OCI-LY1 (cell line): ENCODE measurements around the gene OR8J3.

Experiments used
- H2AFZ ChIP-seq: fragments of 200-600 bp; sonication (generic), shearing (Covaris generic); 2 replicates; pipeline ENCODE4 v1.6.0; 2014; ENCODE audit warnings: antibody characterized with exemption, mild to moderate bottlenecking, low read length
- H3F3A ChIP-seq: fragments of 200-600 bp; sonication (generic), shearing (Covaris generic); 2 replicates; pipeline ENCODE4 v1.6.0; 2014; ENCODE audit warnings: mild to moderate bottlenecking, antibody characterized with exemption, low read length, moderate library complexity; ENCODE audit not compliant: insufficient read depth
- H3K27ac ChIP-seq: fragments of 200-600 bp; sonication (generic); 2 replicates; pipeline ENCODE4 v1.5.1; 2014; ENCODE audit warnings: low read length, mixed run types, mild to moderate bottlenecking, low read depth; ENCODE audit not compliant: poor library complexity, severe bottlenecking
- H3K27me3 ChIP-seq: fragments of 200-600 bp; sonication (generic); 2 replicates; pipeline ENCODE4 v1.6.0; 2014; ENCODE audit warnings: antibody characterized with exemption, mild to moderate bottlenecking, low read length, moderate library complexity; ENCODE audit not compliant: insufficient read depth
- H3K36me3 ChIP-seq: fragments of 200-600 bp; sonication (generic); 2 replicates; pipeline ENCODE4 v1.6.1; 2014; ENCODE audit warnings: mild to moderate bottlenecking, antibody characterized with exemption, low read length, moderate library complexity, mixed read lengths; ENCODE audit not compliant: insufficient read depth
- H3K4me1 ChIP-seq: fragments of 200-600 bp; sonication (generic); 2 replicates; pipeline ENCODE4 v1.5.1; 2014; ENCODE audit warnings: mild to moderate bottlenecking, low read length, moderate library complexity; ENCODE audit not compliant: insufficient read depth, severe bottlenecking
- H3K4me2 ChIP-seq: fragments of 200-600 bp; sonication (generic), shearing (Covaris generic); 2 replicates; pipeline ENCODE4 v1.6.1; 2014; ENCODE audit warnings: low read length
- H3K4me3 ChIP-seq: fragments of 200-600 bp; sonication (generic); 2 replicates; pipeline ENCODE4 v1.5.1; 2014; ENCODE audit warnings: low read length, low read depth, mild to moderate bottlenecking, mixed read lengths; ENCODE audit not compliant: poor library complexity, severe bottlenecking
- H3K79me2 ChIP-seq: fragments of 200-600 bp; shearing (Covaris generic); 2 replicates; pipeline ENCODE4 v1.6.1; 2016; ENCODE audit warnings: mixed run types, low read length, mixed read lengths; ENCODE audit not compliant: insufficient read depth
- H3K9ac ChIP-seq: fragments of 200-600 bp; sonication (generic), shearing (Covaris generic); 2 replicates; pipeline ENCODE4 v1.6.1; 2014; ENCODE audit warnings: mild to moderate bottlenecking, low read length, mixed read lengths
- H3K9me2 ChIP-seq: fragments of 200-600 bp; sonication (generic), shearing (Covaris generic); 2 replicates; pipeline ENCODE4 v1.6.1; 2014; ENCODE audit warnings: low read depth, mild to moderate bottlenecking, low read length, mixed read lengths
- H3K9me3 ChIP-seq: fragments of 200-600 bp; shearing (Covaris generic); 2 replicates; pipeline ENCODE4 v1.6.1; 2014; ENCODE audit warnings: low read length, mixed read lengths
- H4K20me1 ChIP-seq: fragments of 200-600 bp; sonication (generic), shearing (Covaris generic); 2 replicates; pipeline ENCODE4 v1.6.0; 2016; ENCODE audit warnings: mild to moderate bottlenecking, low read length; ENCODE audit not compliant: insufficient read depth
- CTCF ChIP-seq: fragments of 200-600 bp; sonication (generic), shearing (Covaris generic); IDR thresholded peaks from 2 replicates; pipeline ENCODE4 v1.5.1; 2017; ENCODE audit warnings: mild to moderate bottlenecking, antibody characterized with exemption, low read length, moderate library complexity, mixed read lengths
- EZH2 ChIP-seq: fragments of 200-600 bp; sonication (generic), shearing (Covaris generic); IDR thresholded peaks from 2 replicates; pipeline ENCODE4 v1.8.0; 2017; ENCODE audit warnings: borderline replicate concordance, mixed run types, mild to moderate bottlenecking, antibody characterized with exemption, low read length, moderate library complexity, mixed read lengths

Gene OR8J3

GRCh38 chr11:56089697-56090096, 50.3 kb downstream of the OR8J3 start:
- Histone ChIP-seq H4K20me1 (no peaks in the 10 kb centered on the region), H3K27ac (no peak overlapping the region)

More at GRCh38 chr11:56089697-56090096, 50.3 kb downstream of the OR8J3 start:
- H3K79me2 ChIP-seq = no peaks in the 10 kb centered on the region
- no peaks in the 10 kb centered on the region for H3K9me2 ChIP-seq
- no peaks in the 10 kb centered on the region for H3F3A ChIP-seq
- no peak overlapping the region for H2AFZ ChIP-seq
- no peaks in the 10 kb centered on the region for H3K27me3 ChIP-seq
- H3K36me3 ChIP-seq = no peaks in the 10 kb centered on the region
- H3K4me1 ChIP-seq = no peaks in the 10 kb centered on the region
- H3K9me3 ChIP-seq = no peaks in the 10 kb centered on the region
- no peak overlapping the region for H3K4me2 ChIP-seq
- TF ChIP-seq EZH2 (no peak), CTCF (peak; percentile 29; the same call in 1 of the 2 replicates)
- no peak overlapping the region for H3K9ac ChIP-seq
- H3K4me3 ChIP-seq = no peak overlapping the region
